Cardiac septum (tissue), 1 donor: ENCODE data around the gene PEX5L. TPM values are rescaled to one million over a fixed set of nuclear protein-coding genes. Genes with fewer than 3 reads are reported as not detected.

ENCODE experiments used
- DNase-seq: peaks from one replicate; pipeline ENCODE4 v3.0.0-alpha.2; 2020; ENCODE audit warnings: low spot score
- intact Hi-C: fragments of 100-400 bp; cut with DNase I; formaldehyde crosslinking; loops from one replicate; pipeline ENCODE4 v1.14.0; 2022
- total RNA-seq: library from RNA; stranded (reverse); fragmentation: NEBNext Ultra II Directional; extraction: Animal tissue kit (Norgen Biotek cat#: 25700); gene quantifications from one replicate; pipeline ENCODE4 v1.2.1, GENCODE V29; 2021
- donor health status: DM: no; HTN: no; CAD: no.

The PEX5L gene
- total RNA-seq, 1 donor from 2014 or later: 0.11 TPM

- intact Hi-C loops: no loop called here
- no peak for DNase-seq
Measured at GRCh38 chr3:179861292-179861691, 175.4 kb downstream of the PEX5L start.

GRCh38 chr3:179860275-179861107 lies 176.2 kb downstream of the PEX5L start:
- DNase-seq: no peak
- intact Hi-C loops: no loop called here

- intact Hi-C loops: no loop called here
- DNase-seq: no peak
Measured at GRCh38 chr3:179853176-179853575, 183.6 kb downstream of the PEX5L start.

GRCh38 chr3:179852142-179852905 lies 184.4 kb downstream of the PEX5L start:
- no peak for DNase-seq
- intact Hi-C loops: no loop called here

- intact Hi-C loops: no loop called here
- no peak for DNase-seq
Measured at GRCh38 chr3:179848711-179849110, 188.0 kb downstream of the PEX5L start.

- DNase-seq: no peak
- intact Hi-C loops: no loop called here
Measured at GRCh38 chr3:179842061-179842460, 194.7 kb downstream of the PEX5L start.

- intact Hi-C loops: no loop called here
- DNase-seq: no peak
Measured at GRCh38 chr3:179840985-179841384, 195.8 kb downstream of the PEX5L start.

- DNase-seq: no peak
- intact Hi-C loops: no loop called here
Measured at GRCh38 chr3:179837374-179837773, 199.4 kb downstream of the PEX5L start.

- intact Hi-C loops: no loop called here
- DNase-seq: no peak
Measured at GRCh38 chr3:179833294-179833693, 203.4 kb downstream of the PEX5L start.

GRCh38 chr3:179832333-179832854 lies 204.3 kb downstream of the PEX5L start:
- intact Hi-C loops: no loop called here
- DNase-seq: no peak

GRCh38 chr3:179829401-179829800 lies 207.3 kb downstream of the PEX5L start:
- intact Hi-C loops: no loop called here
- no peak for DNase-seq

GRCh38 chr3:179828738-179829137 lies 208.0 kb downstream of the PEX5L start:
- intact Hi-C loops: no loop called here
- DNase-seq: no peak

- no peak for DNase-seq
- intact Hi-C loops: no loop called here
Measured at GRCh38 chr3:179826247-179826637, 210.5 kb downstream of the PEX5L start.

GRCh38 chr3:179825527-179826246 lies 211.1 kb downstream of the PEX5L start:
- DNase-seq: no peak
- intact Hi-C loops: no loop called here

- intact Hi-C loops: no loop called here
- no peak for DNase-seq
Measured at GRCh38 chr3:179822296-179822695, 214.4 kb downstream of the PEX5L start.

- intact Hi-C loops: no loop called here
- DNase-seq: no peak
Measured at GRCh38 chr3:179819379-179819778, 217.4 kb downstream of the PEX5L start.

GRCh38 chr3:179812096-179812382 lies 224.7 kb downstream of the PEX5L start:
- intact Hi-C loops: no loop called here
- DNase-seq: no peak

GRCh38 chr3:179811321-179812095 lies 225.2 kb downstream of the PEX5L start:
- DNase-seq: no peak
- intact Hi-C loops: no loop called here

GRCh38 chr3:179809639-179810038 lies 227.1 kb downstream of the PEX5L start:
- no peak for DNase-seq
- intact Hi-C loops: no loop called here

GRCh38 chr3:179807588-179807987 lies 229.1 kb downstream of the PEX5L start:
- no peak for DNase-seq

More at GRCh38 chr3:179807588-179807987, 229.1 kb downstream of the PEX5L start:
- intact Hi-C loops: no loop called here
